NCI-H510A treated with DMSO at 0.1 percent for 48 hours (cell line): Measurements from ENCODE around the gene CAND2.
A peak's percentile ranks its signal among the peaks of the same experiment; 100 is the strongest.

ENCODE experiments used
- DNase-seq: peaks from one replicate; lab custom pipeline; 2025; lab: John Stamatoyannopoulos, UW

The CAND2 gene

GRCh38 chr3:12807601-12808359 lies 11.3 kb downstream of the CAND2 start:
- no peak for DNase-seq

GRCh38 chr3:12808587-12808986 lies 12.1 kb downstream of the CAND2 start:
- no peak for DNase-seq

- DNase-seq = no peak
Observed at GRCh38 chr3:12809001-12809400, 12.5 kb downstream of the CAND2 start.

- no peak for DNase-seq
Observed at GRCh38 chr3:12809435-12809834, 13.0 kb downstream of the CAND2 start.

GRCh38 chr3:12810013-12810780 lies 13.7 kb downstream of the CAND2 start:
- DNase-seq = no peak

- DNase-seq = no peak
Observed at GRCh38 chr3:12810961-12811360, 14.5 kb downstream of the CAND2 start.

- DNase-seq = no peak
Observed at GRCh38 chr3:12812812-12813211, 16.3 kb downstream of the CAND2 start.

- no peak for DNase-seq
Observed at GRCh38 chr3:12813967-12814366, 17.5 kb downstream of the CAND2 start.

- no peak for DNase-seq
Observed at GRCh38 chr3:12815078-12815477, 18.6 kb downstream of the CAND2 start.

GRCh38 chr3:12815719-12816118 lies 19.2 kb downstream of the CAND2 start:
- DNase-seq = no peak

- no peak for DNase-seq
Observed at GRCh38 chr3:12816521-12817342, 20.3 kb downstream of the CAND2 start.

GRCh38 chr3:12817343-12817710 lies 20.8 kb downstream of the CAND2 start:
- no peak for DNase-seq

GRCh38 chr3:12818273-12818672 lies 21.8 kb downstream of the CAND2 start:
- DNase-seq = no peak

- DNase-seq = no peak
Observed at GRCh38 chr3:12818773-12819172, 22.3 kb downstream of the CAND2 start.

GRCh38 chr3:12822725-12823373 lies 26.4 kb downstream of the CAND2 start:
- DNase-seq = peak; percentile 6

- no peak for DNase-seq
Observed at GRCh38 chr3:12824299-12824698, 27.8 kb downstream of the CAND2 start.

- DNase-seq = no peak
Observed at GRCh38 chr3:12825156-12825555, 28.7 kb downstream of the CAND2 start.

GRCh38 chr3:12828751-12829150 lies 32.3 kb downstream of the CAND2 start:
- DNase-seq = no peak

- no peak for DNase-seq
Observed at GRCh38 chr3:12829404-12829803, 32.9 kb downstream of the CAND2 start.

- no peak for DNase-seq
Observed at GRCh38 chr3:12829886-12830784, 33.7 kb downstream of the CAND2 start.

GRCh38 chr3:12830785-12831156 lies 34.3 kb downstream of the CAND2 start:
- DNase-seq = no peak
